Measurements from ENCODE around the gene EP400. TPM values are rescaled to one million over a fixed set of nuclear protein-coding genes. Genes with fewer than 3 reads are reported as not detected.

The EP400 gene
- total RNA-seq, 1 experiment from 2014 or later: 80.1 TPM

GRCh38 chr12:131907379-131908091, 42.2 kb upstream of the EP400 start:
- CTCF ChIA-PET: no interaction called here
- POLR2A ChIA-PET (ENCODE audit: low non-redundant PET): no interaction called here
- Histone ChIP-seq H3K27ac (ENCODE audit: low read depth, low read length, poor library complexity, severe bottlenecking) (no peak overlapping the region), H3K4me1 (ENCODE audit: insufficient read depth, low read length, poor library complexity, severe bottlenecking) (peaks cover 9% of the 10 kb centered on the region), H3K36me3 (ENCODE audit: insufficient read depth, low read length, poor library complexity, severe bottlenecking) (peaks cover 29% of the 10 kb centered on the region), H3K4me3 (ENCODE audit: low read depth, low read length, poor library complexity, severe bottlenecking) (no peak overlapping the region), H3K27me3 (replicated peaks; ENCODE audit: insufficient read depth, low read depth, low read length, poor library complexity) (no peaks in the 10 kb centered on the region), H3K9me3 (ENCODE audit: low read depth, low read length, poor library complexity, severe bottlenecking) (no peaks in the 10 kb centered on the region)
- DNase-seq (ENCODE audit: low spot score): no peak
- no TSS peak for BruUV-seq (replicated peaks)
- intact Hi-C loops (cut with micrococcal nuclease; ENCODE audit: unreplicated experiment): no loop called here
- TF ChIP-seq EZH2 (IDR thresholded peaks at IDR 0.05; ENCODE audit: borderline replicate concordance, low read depth, low read length, poor library complexity, severe bottlenecking): no peak
- TF ChIP-seq CTCF (conservative IDR thresholded peaks at IDR 0.05; ENCODE audit: low read depth, low read length): no peak

GRCh38 chr12:131908092-131909080, 41.4 kb upstream of the EP400 start:
- intact Hi-C loops (cut with micrococcal nuclease; ENCODE audit: unreplicated experiment): no loop called here
- no peak overlapping the region for H3K27ac ChIP-seq (ENCODE audit: low read depth, low read length, poor library complexity, severe bottlenecking)
- no TSS peak for BruUV-seq (replicated peaks)
- POLR2A ChIA-PET (ENCODE audit: low non-redundant PET): no interaction called here
- CTCF ChIA-PET: no interaction called here
- no peaks in the 10 kb centered on the region for H3K9me3 ChIP-seq (ENCODE audit: low read depth, low read length, poor library complexity, severe bottlenecking)
- DNase-seq (ENCODE audit: low spot score): no peak
- TF ChIP-seq CTCF (conservative IDR thresholded peaks at IDR 0.05; ENCODE audit: low read depth, low read length) (no peak), EZH2 (IDR thresholded peaks at IDR 0.05; ENCODE audit: borderline replicate concordance, low read depth, low read length, poor library complexity, severe bottlenecking) (no peak)
- H3K4me1 ChIP-seq (ENCODE audit: insufficient read depth, low read length, poor library complexity, severe bottlenecking): peaks cover 12% of the 10 kb centered on the region
- no peaks in the 10 kb centered on the region for H3K27me3 ChIP-seq (replicated peaks; ENCODE audit: insufficient read depth, low read depth, low read length, poor library complexity)
- peaks cover 34% of the 10 kb centered on the region for H3K36me3 ChIP-seq (ENCODE audit: insufficient read depth, low read length, poor library complexity, severe bottlenecking)
- no peak overlapping the region for H3K4me3 ChIP-seq (ENCODE audit: low read depth, low read length, poor library complexity, severe bottlenecking)

- no TSS peak for BruUV-seq (replicated peaks)
- CTCF ChIA-PET: no interaction called here
- H3K27me3 ChIP-seq (replicated peaks; ENCODE audit: insufficient read depth, low read depth, low read length, poor library complexity): no peaks in the 10 kb centered on the region
- POLR2A ChIA-PET (ENCODE audit: low non-redundant PET): no interaction called here
- intact Hi-C loops (cut with micrococcal nuclease; ENCODE audit: unreplicated experiment): no loop called here
- H3K9me3 ChIP-seq (ENCODE audit: low read depth, low read length, poor library complexity, severe bottlenecking): no peaks in the 10 kb centered on the region
- H3K27ac ChIP-seq (ENCODE audit: low read depth, low read length, poor library complexity, severe bottlenecking): no peak overlapping the region
- DNase-seq (ENCODE audit: low spot score): no peak
- no peak for TF ChIP-seq CTCF (conservative IDR thresholded peaks at IDR 0.05; ENCODE audit: low read depth, low read length)
- no peak overlapping the region for H3K4me3 ChIP-seq (ENCODE audit: low read depth, low read length, poor library complexity, severe bottlenecking)
- peaks cover 12% of the 10 kb centered on the region for H3K4me1 ChIP-seq (ENCODE audit: insufficient read depth, low read length, poor library complexity, severe bottlenecking)
- H3K36me3 ChIP-seq (ENCODE audit: insufficient read depth, low read length, poor library complexity, severe bottlenecking): peaks cover 41% of the 10 kb centered on the region
These were observed 40.5 kb upstream of the EP400 start for GRCh38 chr12:131909081-131909751.
